Measurements from ENCODE around the gene DNM2. TPM values are rescaled to one million over a fixed set of nuclear protein-coding genes. Genes with fewer than 3 reads are reported as not detected.

Gene DNM2
- total RNA-seq, 1 experiment from 2014 or later: 188 TPM

- no peak for TF ChIP-seq CTCF (conservative IDR thresholded peaks at IDR 0.05)
- no peak for TF ChIP-seq EZH2 (IDR thresholded peaks at IDR 0.05; ENCODE audit: low read depth)
- Histone ChIP-seq H3K4me3 (no peak overlapping the region), H3K9me2 (ENCODE audit: insufficient read depth) (no peaks in the 10 kb centered on the region), H2AFZ (no peak overlapping the region), H3F3A (ENCODE audit: insufficient read depth, low read depth) (peaks cover 7% of the 10 kb centered on the region; the same call in 1 of the 2 replicates), H3K36me3 (ENCODE audit: low read depth) (peaks cover 6% of the 10 kb centered on the region; the same call in 1 of the 2 replicates), H3K4me1 (replicated peaks; ENCODE audit: insufficient read depth) (peaks cover 12% of the 10 kb centered on the region), H3K27ac (no peak overlapping the region), H4K20me1 (ENCODE audit: insufficient read depth) (peaks cover 91% of the 10 kb centered on the region), H3K79me2 (ENCODE audit: low read depth) (peaks cover 97% of the 10 kb centered on the region), H3K27me3 (ENCODE audit: insufficient read depth, low read depth) (no peaks in the 10 kb centered on the region), H3K9me3 (ENCODE audit: insufficient read depth, low read depth) (no peaks in the 10 kb centered on the region), H3K4me2 (no peak overlapping the region)
- ChIA-PET CTCF (no interaction called here), POLR2A (ENCODE audit: unreplicated experiment) (interaction anchor here (0.6 kb wide), 1 partner anchor 50 kb away, joined by 4 read pairs; no protein-coding TSS in a partner anchor)
- BruUV-seq (replicated peaks): no TSS peak
- no peak for DNase-seq
- intact Hi-C loops (cut with micrococcal nuclease; ENCODE audit: unreplicated experiment): no loop called here
These were observed 5.7 kb downstream of the DNM2 start for GRCh38 chr19:10723591-10723990.

GRCh38 chr19:10724573-10725071 is 6.7 kb downstream of the DNM2 start:
- Histone ChIP-seq H3K9me3 (ENCODE audit: insufficient read depth, low read depth) (no peaks in the 10 kb centered on the region), H3F3A (ENCODE audit: insufficient read depth, low read depth) (peaks cover 7% of the 10 kb centered on the region; the same call in 1 of the 2 replicates), H3K9me2 (ENCODE audit: insufficient read depth) (no peaks in the 10 kb centered on the region), H3K27me3 (ENCODE audit: insufficient read depth, low read depth) (no peaks in the 10 kb centered on the region), H3K4me2 (no peak overlapping the region), H2AFZ (no peak overlapping the region), H4K20me1 (ENCODE audit: insufficient read depth) (peaks cover 89% of the 10 kb centered on the region), H3K27ac (no peak overlapping the region), H3K79me2 (ENCODE audit: low read depth) (peaks cover 96% of the 10 kb centered on the region), H3K4me3 (no peak overlapping the region), H3K36me3 (ENCODE audit: low read depth) (peaks cover 6% of the 10 kb centered on the region; the same call in 1 of the 2 replicates), H3K4me1 (replicated peaks; ENCODE audit: insufficient read depth) (peaks cover 5% of the 10 kb centered on the region)
- intact Hi-C loops (cut with micrococcal nuclease; ENCODE audit: unreplicated experiment): no loop called here
- peak in 1 of 2 experiments; percentile 32 for DNase-seq
- POLR2A ChIA-PET (ENCODE audit: unreplicated experiment): no interaction called here
- no TSS peak for BruUV-seq (replicated peaks)
- CTCF ChIA-PET: no interaction called here
- TF ChIP-seq CTCF (conservative IDR thresholded peaks at IDR 0.05) (no peak), EZH2 (IDR thresholded peaks at IDR 0.05; ENCODE audit: low read depth) (no peak)

- Histone ChIP-seq H3K9me2 (ENCODE audit: insufficient read depth) (no peaks in the 10 kb centered on the region), H3K4me3 (no peak overlapping the region), H2AFZ (no peak overlapping the region), H3K79me2 (ENCODE audit: low read depth) (peaks cover 96% of the 10 kb centered on the region), H3K27ac (no peak overlapping the region), H3K36me3 (ENCODE audit: low read depth) (peaks cover 6% of the 10 kb centered on the region; the same call in 1 of the 2 replicates), H3F3A (ENCODE audit: insufficient read depth, low read depth) (peaks cover 7% of the 10 kb centered on the region; the same call in 1 of the 2 replicates), H3K4me1 (replicated peaks; ENCODE audit: insufficient read depth) (no peaks in the 10 kb centered on the region; the same call in 1 of the 2 replicates), H3K9me3 (ENCODE audit: insufficient read depth, low read depth) (no peaks in the 10 kb centered on the region), H4K20me1 (ENCODE audit: insufficient read depth) (peaks cover 90% of the 10 kb centered on the region), H3K4me2 (no peak overlapping the region), H3K27me3 (ENCODE audit: insufficient read depth, low read depth) (no peaks in the 10 kb centered on the region)
- ChIA-PET POLR2A (ENCODE audit: unreplicated experiment) (no interaction called here), CTCF (no interaction called here)
- DNase-seq: peak in 1 of 2 experiments; percentile 16
- no peak for TF ChIP-seq CTCF (conservative IDR thresholded peaks at IDR 0.05)
- TF ChIP-seq EZH2 (IDR thresholded peaks at IDR 0.05; ENCODE audit: low read depth): no peak
- no TSS peak for BruUV-seq (replicated peaks)
- intact Hi-C loops (cut with micrococcal nuclease; ENCODE audit: unreplicated experiment): no loop called here
These were observed 7.5 kb downstream of the DNM2 start for GRCh38 chr19:10725415-10725814.

All from PC-9 (cell line).